Activated naive CD8-positive, alpha-beta T cell treated with anti-CD3 and anti-CD28 coated beads, Interleukin-2, amount 10 ng/mL, durations not matched to agents 7 days and 5 days (primary cell): ENCODE data around the gene CCDC154. TPM values are rescaled to one million over a fixed set of nuclear protein-coding genes. Genes with fewer than 3 reads are reported as not detected.

Experiments
- ATAC-seq: fragments of 150-1000 bp; cut with Tn5 transposase; one replicate; pipeline ENCODE4 v1.10.0; 2021; ENCODE audit warnings: low read depth, moderate library complexity
- POLR2A ChIA-PET: fragments of 350-600 bp; sonication (Branson Sonifier 250); formaldehyde crosslinking; loops from one replicate; lab custom pipeline; 2021; ENCODE audit warnings: antibody characterized with exemption; lab: Charles Lee
- DNase-seq: peaks from one replicate; pipeline ENCODE4 v3.0.0; 2021
- H3K27ac Mint-ChIP-seq: one replicate; pipeline ENCODE4 v1.8.0; 2022; ENCODE audit warnings: mild to moderate bottlenecking, mixed read lengths
- H3K27me3 Mint-ChIP-seq: one replicate; pipeline ENCODE4 v1.8.0; 2022; ENCODE audit warnings: mild to moderate bottlenecking, moderate library complexity, mixed read lengths
- H3K36me3 Mint-ChIP-seq: one replicate; pipeline ENCODE4 v1.8.0; 2021; ENCODE audit warnings: mild to moderate bottlenecking, mixed read lengths
- H3K4me1 Mint-ChIP-seq: one replicate; pipeline ENCODE4 v1.8.0; 2021; ENCODE audit warnings: mixed read lengths
- H3K4me3 Mint-ChIP-seq: one replicate; pipeline ENCODE4 v1.8.0; 2022; ENCODE audit warnings: mild to moderate bottlenecking, moderate library complexity, mixed read lengths
- H3K9me3 Mint-ChIP-seq: one replicate; pipeline ENCODE4 v1.8.0; 2021; ENCODE audit warnings: mixed read lengths
- total RNA-seq, 2 experiments: library from RNA; stranded (reverse); gene quantifications; one replicate each; pipeline ENCODE4 v1.2.3, GENCODE V29; 2021

The CCDC154 gene
- total RNA-seq, 2 experiments from 2014 or later, result 6.1 to 6.5 TPM

- POLR2A ChIA-PET, result no interaction called here
- no peak overlapping the region for H3K27ac Mint-ChIP-seq
Measured at GRCh38 chr16:1455190-1456171, 11.1 kb upstream of the CCDC154 start.

DNA sequence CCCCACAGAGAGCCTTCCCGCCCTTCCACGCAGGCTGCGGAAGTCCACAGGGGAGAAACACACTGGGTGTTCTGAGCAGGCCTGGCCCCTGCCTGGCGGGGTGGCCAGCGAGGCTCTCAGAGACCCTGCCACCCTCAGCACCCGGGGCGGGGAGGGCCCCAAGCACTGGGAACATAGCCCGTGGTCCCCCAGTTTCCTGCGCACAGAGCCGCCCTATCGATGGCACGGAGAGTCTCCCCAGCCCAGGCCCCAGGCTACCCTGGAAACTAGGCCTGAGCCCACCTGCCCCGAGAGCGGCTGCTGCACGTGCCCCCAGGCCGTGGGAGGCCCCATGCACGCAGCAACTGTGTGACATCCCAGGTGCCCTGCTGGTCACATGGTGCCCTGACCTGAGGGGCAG lies 10.2 kb upstream of the CCDC154 start:
- H3K4me1 Mint-ChIP-seq, result peaks cover 6% of the 10 kb centered on the region
- H3K9me3 Mint-ChIP-seq, result no peaks in the 10 kb centered on the region
- H3K27ac Mint-ChIP-seq, result no peak overlapping the region
- no peaks in the 10 kb centered on the region for H3K36me3 Mint-ChIP-seq
- POLR2A ChIA-PET, result no interaction called here
- no peak for ATAC-seq
- no peaks in the 10 kb centered on the region for H3K27me3 Mint-ChIP-seq
- H3K4me3 Mint-ChIP-seq, result no peak overlapping the region
- DNase-seq, result no peak

More at GRCh38 chr16:1455190-1456171, 11.1 kb upstream of the CCDC154 start:
- no peaks in the 10 kb centered on the region for H3K36me3 Mint-ChIP-seq
- no peak for ATAC-seq
- H3K4me3 Mint-ChIP-seq, result no peak overlapping the region
- no peak for DNase-seq
- no peaks in the 10 kb centered on the region for H3K27me3 Mint-ChIP-seq
- H3K9me3 Mint-ChIP-seq, result no peaks in the 10 kb centered on the region
- peaks cover 6% of the 10 kb centered on the region for H3K4me1 Mint-ChIP-seq

DNA sequence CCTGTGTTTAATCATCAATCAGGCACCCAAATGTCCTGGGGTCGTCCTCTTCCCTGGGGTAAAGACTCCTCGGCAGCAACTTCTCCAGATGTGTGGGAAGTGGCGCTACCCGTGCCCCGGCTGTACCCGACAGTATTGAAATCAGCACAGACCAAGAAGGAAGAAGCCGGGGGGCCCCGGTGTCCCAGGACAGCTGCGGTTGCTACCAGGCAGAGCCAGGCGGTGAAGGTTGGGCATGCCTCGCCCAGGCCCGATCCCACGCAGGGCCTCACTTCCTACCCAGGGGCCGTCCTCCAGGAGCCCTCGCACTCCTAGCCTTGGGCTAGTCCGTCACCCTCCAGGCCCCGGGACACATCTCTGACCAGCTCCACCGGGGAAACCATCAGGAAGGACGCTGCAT lies 9.0 kb upstream of the CCDC154 start:
- no peaks in the 10 kb centered on the region for H3K9me3 Mint-ChIP-seq
- POLR2A ChIA-PET, result interaction anchor here (0.7 kb wide), 1 partner anchor 85 kb away, joined by 3 read pairs; no protein-coding TSS in a partner anchor
- H3K27me3 Mint-ChIP-seq, result no peaks in the 10 kb centered on the region
- no peak for ATAC-seq
- no peak overlapping the region for H3K27ac Mint-ChIP-seq
- no peak overlapping the region for H3K4me3 Mint-ChIP-seq
- no peaks in the 10 kb centered on the region for H3K36me3 Mint-ChIP-seq
- no peak for DNase-seq
- peaks cover 6% of the 10 kb centered on the region for H3K4me1 Mint-ChIP-seq

- no peak overlapping the region for H3K27ac Mint-ChIP-seq
- no peaks in the 10 kb centered on the region for H3K36me3 Mint-ChIP-seq
- H3K4me3 Mint-ChIP-seq, result no peak overlapping the region
- POLR2A ChIA-PET, result no interaction called here
- ATAC-seq (no peak), DNase-seq (no peak)
- peaks cover 6% of the 10 kb centered on the region for H3K4me1 Mint-ChIP-seq
- H3K9me3 Mint-ChIP-seq, result no peaks in the 10 kb centered on the region
- no peaks in the 10 kb centered on the region for H3K27me3 Mint-ChIP-seq
Measured at GRCh38 chr16:1452530-1452929, 8.2 kb upstream of the CCDC154 start.

DNA sequence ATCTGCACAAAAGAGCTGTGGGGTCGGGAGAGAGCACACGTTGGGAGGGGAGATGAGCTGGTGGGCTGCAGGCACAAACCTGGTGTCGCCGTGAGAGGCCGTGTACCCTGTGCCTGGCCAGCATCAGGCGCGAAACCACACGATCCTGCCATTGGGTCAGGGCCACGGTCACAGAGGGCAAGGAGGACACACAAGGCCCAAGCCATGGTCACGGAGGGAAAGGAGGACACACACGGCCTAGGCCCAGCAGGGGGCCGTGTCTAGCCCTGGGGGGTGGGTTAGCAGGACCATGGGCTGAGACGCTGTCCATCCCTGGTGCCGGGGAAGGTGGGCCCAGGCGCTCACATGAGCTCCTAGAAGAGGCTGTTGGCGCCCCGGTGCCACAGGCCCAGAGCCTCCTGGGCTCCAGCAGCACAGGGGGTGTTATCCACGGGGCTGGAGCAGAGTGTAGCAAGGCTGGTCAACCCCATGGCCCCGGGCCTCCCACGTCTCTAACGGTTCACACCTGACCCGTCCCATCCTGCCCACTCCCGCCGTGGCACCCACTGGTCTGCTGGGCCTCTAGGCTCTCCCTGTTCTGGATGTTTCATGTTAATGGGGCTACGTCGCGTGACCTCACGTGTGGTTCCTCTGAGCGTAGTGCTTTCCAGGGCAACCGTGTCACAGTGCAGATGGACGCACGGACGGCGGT lies 7.5 kb upstream of the CCDC154 start:
- Mint-ChIP-seq H3K4me3 (no peak overlapping the region), H3K4me1 (peaks cover 6% of the 10 kb centered on the region), H3K36me3 (no peaks in the 10 kb centered on the region), H3K27me3 (no peaks in the 10 kb centered on the region), H3K27ac (no peak overlapping the region), H3K9me3 (no peaks in the 10 kb centered on the region)
- DNase-seq (no peak), ATAC-seq (no peak)
- POLR2A ChIA-PET, result no interaction called here

- Mint-ChIP-seq H3K27me3 (no peaks in the 10 kb centered on the region), H3K27ac (no peak overlapping the region), H3K4me3 (no peak overlapping the region), H3K36me3 (no peaks in the 10 kb centered on the region), H3K9me3 (no peaks in the 10 kb centered on the region), H3K4me1 (peaks cover 6% of the 10 kb centered on the region)
- POLR2A ChIA-PET, result no interaction called here
- no peak for ATAC-seq
- DNase-seq, result no peak
Measured at GRCh38 chr16:1450841-1451240, 6.5 kb upstream of the CCDC154 start.

DNA sequence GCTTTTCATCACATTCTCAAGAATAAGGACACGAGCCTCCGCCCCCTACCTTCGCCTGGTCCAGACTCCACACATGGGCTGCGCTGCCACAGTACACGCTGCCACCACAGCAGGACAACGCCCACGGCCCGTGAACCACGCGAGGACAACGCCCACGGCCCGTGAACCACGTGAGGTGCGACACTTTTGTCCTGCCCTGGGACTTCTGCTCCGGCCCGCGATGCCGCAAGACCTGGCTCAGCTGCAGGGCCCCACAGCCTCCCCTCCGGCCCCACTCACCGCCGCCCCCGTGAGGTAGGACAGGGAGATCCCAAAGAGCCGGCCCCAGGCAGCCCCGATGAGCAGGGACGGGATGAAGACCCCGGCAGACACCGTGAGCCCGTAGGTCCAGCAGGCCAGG lies 5.9 kb upstream of the CCDC154 start:
- H3K36me3 Mint-ChIP-seq, result no peaks in the 10 kb centered on the region
- H3K4me1 Mint-ChIP-seq, result peaks cover 6% of the 10 kb centered on the region
- H3K9me3 Mint-ChIP-seq, result no peaks in the 10 kb centered on the region
- ATAC-seq (no peak), DNase-seq (peak; percentile 30)
- H3K4me3 Mint-ChIP-seq, result no peak overlapping the region
- POLR2A ChIA-PET, result no interaction called here
- H3K27me3 Mint-ChIP-seq, result no peaks in the 10 kb centered on the region
- no peak overlapping the region for H3K27ac Mint-ChIP-seq

DNA sequence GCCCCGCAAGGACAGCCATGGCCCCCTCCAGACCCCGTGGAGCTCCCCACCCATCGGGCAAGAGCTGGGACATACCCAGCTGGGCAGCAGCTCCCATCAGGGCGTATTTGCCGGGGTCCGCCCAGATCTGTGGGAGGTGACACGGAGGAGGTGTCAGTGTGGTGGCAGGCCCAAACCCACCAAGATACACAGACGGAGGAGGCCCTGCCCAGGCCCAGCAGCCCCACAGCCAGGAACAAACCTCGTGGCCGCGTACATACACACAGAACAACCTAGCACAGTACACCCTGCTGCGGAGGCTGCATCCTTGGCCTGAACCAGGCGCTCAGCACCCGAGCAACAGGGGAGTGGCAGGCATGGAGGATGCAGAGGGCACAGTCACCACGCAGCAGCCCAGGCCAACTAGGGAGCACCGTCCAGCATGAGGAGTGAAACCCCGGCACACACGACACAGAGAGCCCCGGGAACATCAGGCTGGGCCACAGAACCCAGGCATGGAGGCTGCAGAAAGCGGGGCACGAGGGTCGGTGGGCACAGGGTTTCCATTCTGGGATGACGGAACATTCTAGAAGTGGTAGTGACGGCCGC lies 4.9 kb upstream of the CCDC154 start:
- ATAC-seq (no peak), DNase-seq (no peak)
- Mint-ChIP-seq H3K27ac (no peak overlapping the region), H3K4me1 (peaks cover 5% of the 10 kb centered on the region), H3K27me3 (no peaks in the 10 kb centered on the region), H3K9me3 (no peaks in the 10 kb centered on the region), H3K36me3 (no peaks in the 10 kb centered on the region), H3K4me3 (no peak overlapping the region)
- POLR2A ChIA-PET, result no interaction called here

- Mint-ChIP-seq H3K4me3 (no peak overlapping the region), H3K4me1 (peaks cover under 1% of the 10 kb centered on the region), H3K9me3 (no peaks in the 10 kb centered on the region), H3K27ac (no peak overlapping the region), H3K36me3 (no peaks in the 10 kb centered on the region), H3K27me3 (no peaks in the 10 kb centered on the region)
- ATAC-seq, result no peak
- DNase-seq, result no peak
- POLR2A ChIA-PET, result no interaction called here
Measured at GRCh38 chr16:1448536-1449116, 4.3 kb upstream of the CCDC154 start.

- DNase-seq, result no peak
- no peak overlapping the region for H3K27ac Mint-ChIP-seq
- no peak overlapping the region for H3K4me3 Mint-ChIP-seq
- H3K36me3 Mint-ChIP-seq, result no peaks in the 10 kb centered on the region
- no peaks in the 10 kb centered on the region for H3K27me3 Mint-ChIP-seq
- no peaks in the 10 kb centered on the region for H3K9me3 Mint-ChIP-seq
- no peak for ATAC-seq
- POLR2A ChIA-PET, result no interaction called here
- no peaks in the 10 kb centered on the region for H3K4me1 Mint-ChIP-seq
Measured at GRCh38 chr16:1447965-1448364, 3.6 kb upstream of the CCDC154 start.

GRCh38 chr16:1446296-1447080 lies 2.1 kb upstream of the CCDC154 start:
- ATAC-seq (no peak), DNase-seq (no peak)
- POLR2A ChIA-PET, result no interaction called here
- H3K27me3 Mint-ChIP-seq, result no peaks in the 10 kb centered on the region
- no peaks in the 10 kb centered on the region for H3K4me1 Mint-ChIP-seq
- H3K9me3 Mint-ChIP-seq, result no peaks in the 10 kb centered on the region
- H3K36me3 Mint-ChIP-seq, result no peaks in the 10 kb centered on the region
- H3K4me3 Mint-ChIP-seq, result no peak overlapping the region
- no peak overlapping the region for H3K27ac Mint-ChIP-seq

DNA sequence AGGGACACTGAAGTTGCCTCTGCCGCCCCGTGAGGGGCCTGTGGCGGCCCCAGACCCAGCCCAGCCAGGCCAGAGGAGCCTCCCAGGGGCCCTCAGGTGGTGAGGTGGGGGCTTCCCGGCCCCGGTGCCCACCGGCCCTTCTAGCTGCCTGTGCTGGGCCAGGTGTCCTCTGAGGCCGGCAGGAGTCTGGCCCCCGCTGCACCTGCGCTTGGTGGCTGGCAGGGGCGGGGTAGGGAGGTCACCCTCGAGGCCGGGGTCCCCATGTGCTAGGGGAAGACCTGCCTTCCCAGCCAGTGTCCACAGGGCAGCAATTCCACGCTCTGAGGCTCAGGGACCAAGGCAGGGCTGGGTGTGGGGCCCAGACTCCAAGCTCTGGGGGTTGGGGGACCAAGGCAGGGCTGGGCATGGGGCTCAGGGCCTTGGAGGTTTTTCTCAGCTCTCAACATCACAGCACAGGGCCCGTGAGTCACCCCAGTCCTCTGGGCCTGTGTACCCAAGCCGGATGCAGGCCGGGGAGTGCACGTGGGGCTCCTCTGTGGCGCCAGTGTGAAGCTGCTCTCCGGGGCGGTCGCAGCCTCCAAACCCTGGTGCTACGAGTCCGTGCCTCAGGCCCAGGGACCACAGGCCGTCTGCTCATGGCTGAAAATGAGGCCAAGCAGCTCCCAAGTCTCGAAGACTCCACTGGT lies 1.3 kb upstream of the CCDC154 start:
- no peak for ATAC-seq
- no peak overlapping the region for H3K27ac Mint-ChIP-seq
- no peak overlapping the region for H3K4me3 Mint-ChIP-seq
- H3K4me1 Mint-ChIP-seq, result no peaks in the 10 kb centered on the region
- H3K36me3 Mint-ChIP-seq, result no peaks in the 10 kb centered on the region
- no peaks in the 10 kb centered on the region for H3K27me3 Mint-ChIP-seq
- POLR2A ChIA-PET, result no interaction called here
- no peaks in the 10 kb centered on the region for H3K9me3 Mint-ChIP-seq
- no peak for DNase-seq
